Measurements from ENCODE around the gene SCAMP3.
"Not testable (repeated sequence)": the region's sequence is repeated elsewhere in the genome, so short reads cannot be mapped to it uniquely, and the experiment has no call there.

The SCAMP3 gene

GRCh38 chr1:155261493-155261851, 688 bp downstream of the SCAMP3 start:
- DNase-seq, result no peak
- in situ Hi-C loops (cut with HindIII; ENCODE audit: low pct_ligation_motif_present, low pct_unique_long_range_greater_than_20kb, low sequenced_read_pairs), result no loop called here

GRCh38 chr1:155260276-155260675, 1.9 kb downstream of the SCAMP3 start:
- in situ Hi-C loops (cut with HindIII; ENCODE audit: low pct_ligation_motif_present, low pct_unique_long_range_greater_than_20kb, low sequenced_read_pairs), result no loop called here
- no peak for DNase-seq

- DNase-seq, result no peak
- in situ Hi-C loops (cut with HindIII; ENCODE audit: low pct_ligation_motif_present, low pct_unique_long_range_greater_than_20kb, low sequenced_read_pairs), result no loop called here
These were observed 5.9 kb downstream of the SCAMP3 start for GRCh38 chr1:155256058-155256852.

GRCh38 chr1:155255243-155256007, 6.7 kb downstream of the SCAMP3 start, which contains the start of gene ENTREP3:
TSS of gene ENTREP3 (minus strand) at chr1:155255483. CDS start at chr1:155254877, 606 bp downstream.
- in situ Hi-C loops (cut with HindIII; ENCODE audit: low pct_ligation_motif_present, low pct_unique_long_range_greater_than_20kb, low sequenced_read_pairs), result no loop called here
- DNase-seq, result peak; percentile 86

GRCh38 chr1:155254714-155255242, 7.4 kb downstream of the SCAMP3 start:
- peak; percentile 41 for DNase-seq
- in situ Hi-C loops (cut with HindIII; ENCODE audit: low pct_ligation_motif_present, low pct_unique_long_range_greater_than_20kb, low sequenced_read_pairs), result no loop called here

- no peak for DNase-seq
- in situ Hi-C loops (cut with HindIII; ENCODE audit: low pct_ligation_motif_present, low pct_unique_long_range_greater_than_20kb, low sequenced_read_pairs), result no loop called here
These were observed 7.9 kb downstream of the SCAMP3 start for GRCh38 chr1:155254228-155254713.

GRCh38 chr1:155253797-155254196, 8.4 kb downstream of the SCAMP3 start:
- in situ Hi-C loops (cut with HindIII; ENCODE audit: low pct_ligation_motif_present, low pct_unique_long_range_greater_than_20kb, low sequenced_read_pairs), result no loop called here
- DNase-seq, result no peak

- in situ Hi-C loops (cut with HindIII; ENCODE audit: low pct_ligation_motif_present, low pct_unique_long_range_greater_than_20kb, low sequenced_read_pairs), result no loop called here
- DNase-seq, result no peak
These were observed 9.0 kb downstream of the SCAMP3 start for GRCh38 chr1:155253208-155253607.

GRCh38 chr1:155251566-155251965, 10.6 kb downstream of the SCAMP3 start:
- in situ Hi-C loops (cut with HindIII; ENCODE audit: low pct_ligation_motif_present, low pct_unique_long_range_greater_than_20kb, low sequenced_read_pairs), result no loop called here
- DNase-seq, result no peak

GRCh38 chr1:155250633-155251449, 11.3 kb downstream of the SCAMP3 start:
- DNase-seq, result peak; percentile 92
- in situ Hi-C loops (cut with HindIII; ENCODE audit: low pct_ligation_motif_present, low pct_unique_long_range_greater_than_20kb, low sequenced_read_pairs), result no loop called here

- no peak for DNase-seq
- in situ Hi-C loops (cut with HindIII; ENCODE audit: low pct_ligation_motif_present, low pct_unique_long_range_greater_than_20kb, low sequenced_read_pairs), result no loop called here
These were observed 11.9 kb downstream of the SCAMP3 start for GRCh38 chr1:155250246-155250632.

GRCh38 chr1:155247667-155248553, 14.2 kb downstream of the SCAMP3 start:
- DNase-seq, result no peak
- in situ Hi-C loops (cut with HindIII; ENCODE audit: low pct_ligation_motif_present, low pct_unique_long_range_greater_than_20kb, low sequenced_read_pairs), result no loop called here

- in situ Hi-C loops (cut with HindIII; ENCODE audit: low pct_ligation_motif_present, low pct_unique_long_range_greater_than_20kb, low sequenced_read_pairs); DNase-seq: not testable (repeated sequence)
These were observed 15.4 kb downstream of the SCAMP3 start for GRCh38 chr1:155246796-155247195.

- in situ Hi-C loops (cut with HindIII; ENCODE audit: low pct_ligation_motif_present, low pct_unique_long_range_greater_than_20kb, low sequenced_read_pairs), result no loop called here
- DNase-seq, result no peak
These were observed 17.0 kb downstream of the SCAMP3 start for GRCh38 chr1:155245163-155245524.

- peak; percentile 99 for DNase-seq
- in situ Hi-C loops (cut with HindIII; ENCODE audit: low pct_ligation_motif_present, low pct_unique_long_range_greater_than_20kb, low sequenced_read_pairs), result no loop called here
These were observed 17.6 kb downstream of the SCAMP3 start for GRCh38 chr1:155244368-155245162.

- DNase-seq, result no peak
- in situ Hi-C loops (cut with HindIII; ENCODE audit: low pct_ligation_motif_present, low pct_unique_long_range_greater_than_20kb, low sequenced_read_pairs), result no loop called here
These were observed 19.3 kb downstream of the SCAMP3 start for GRCh38 chr1:155242805-155243358.

- in situ Hi-C loops (cut with HindIII; ENCODE audit: low pct_ligation_motif_present, low pct_unique_long_range_greater_than_20kb, low sequenced_read_pairs), result no loop called here
These were observed 20.3 kb downstream of the SCAMP3 start for GRCh38 chr1:155241841-155242264.

More at GRCh38 chr1:155241841-155242264, 20.3 kb downstream of the SCAMP3 start:
- DNase-seq, result no peak

All from ACHN (cell line).